ENCODE data around the gene TSPAN11. TPM values are rescaled to one million over a fixed set of nuclear protein-coding genes. Genes with fewer than 3 reads are reported as not detected.
"Not testable (repeated sequence)": the region's sequence is repeated elsewhere in the genome, so short reads cannot be mapped to it uniquely, and the experiment has no call there.

TSPAN11 gene
- total RNA-seq, 1 donor from 2014 or later: 7.7 TPM

GRCh38 chr12:31021181-31021580 lies 94.6 kb downstream of the TSPAN11 start:
- no peak for DNase-seq

- peak; percentile 41 for DNase-seq
Observed at GRCh38 chr12:31021809-31022494, 95.4 kb downstream of the TSPAN11 start.

- no peak for DNase-seq
Observed at GRCh38 chr12:31023271-31023724, 96.8 kb downstream of the TSPAN11 start.

GRCh38 chr12:31026202-31026601 lies 99.7 kb downstream of the TSPAN11 start:
- no peak for DNase-seq

GRCh38 chr12:31027006-31027405 lies 100.5 kb downstream of the TSPAN11 start:
- not testable (repeated sequence) for DNase-seq

GRCh38 chr12:31029468-31029867 lies 102.9 kb downstream of the TSPAN11 start:
- DNase-seq: no peak

- DNase-seq: no peak
Observed at GRCh38 chr12:31029916-31030562, 103.5 kb downstream of the TSPAN11 start.

GRCh38 chr12:31031951-31032335 lies 105.4 kb downstream of the TSPAN11 start:
- no peak for DNase-seq

GRCh38 chr12:31033146-31033545 lies 106.6 kb downstream of the TSPAN11 start:
- no peak for DNase-seq

- DNase-seq: no peak
Observed at GRCh38 chr12:31033681-31034080, 107.1 kb downstream of the TSPAN11 start.

GRCh38 chr12:31034372-31034771 lies 107.8 kb downstream of the TSPAN11 start:
- DNase-seq: no peak

- DNase-seq: no peak
Observed at GRCh38 chr12:31035226-31035625, 108.7 kb downstream of the TSPAN11 start.

- DNase-seq: no peak
Observed at GRCh38 chr12:31035967-31036665, 109.6 kb downstream of the TSPAN11 start.

GRCh38 chr12:31037028-31037427 lies 110.5 kb downstream of the TSPAN11 start:
- DNase-seq: no peak

- no peak for DNase-seq
Observed at GRCh38 chr12:31037931-31038330, 111.4 kb downstream of the TSPAN11 start.

GRCh38 chr12:31041033-31041564 lies 114.6 kb downstream of the TSPAN11 start:
- DNase-seq: no peak

Other genes with a start within 250 kb of the TSPAN11 start
- 42.7 and 78.3 TPM in 2 replicates for gene IPO8, start 230.9 kb upstream of the TSPAN11 start, total RNA-seq
- 12.0 and 13.4 TPM in 2 replicates for gene CAPRIN2, start 171.8 kb upstream of the TSPAN11 start, total RNA-seq
- gene DDX11, start 147.1 kb downstream of the TSPAN11 start, total RNA-seq: 19.7 and 27.8 TPM in 2 replicates